Karpas-422 (cell line): Measurements from ENCODE around the gene PRKCZ. TPM values are rescaled to one million over a fixed set of nuclear protein-coding genes. Genes with fewer than 3 reads are reported as not detected.

Source experiments
- DNase-seq: peaks from one replicate; pipeline ENCODE4 v3.0.0-alpha.2; 2015
- H2AFZ ChIP-seq: fragments of 200-600 bp; sonication (generic); 2 replicates; pipeline ENCODE4 v1.6.1; 2014; ENCODE audit warnings: antibody characterized with exemption, low read length, mixed read lengths
- H3K27ac ChIP-seq: fragments of 200-600 bp; sonication (generic); 2 replicates; pipeline ENCODE4 v1.5.1; 2014; ENCODE audit warnings: mild to moderate bottlenecking, low read length, moderate library complexity
- H3K27me3 ChIP-seq: fragments of 200-600 bp; sonication (generic); 2 replicates; pipeline ENCODE4 v1.6.1; 2014; ENCODE audit warnings: low read length, mixed read lengths
- H3K36me3 ChIP-seq: fragments of 200-600 bp; sonication (generic); 2 replicates; pipeline ENCODE4 v1.6.1; 2014; ENCODE audit warnings: low read length, mixed read lengths; ENCODE audit not compliant: insufficient read depth
- H3K4me1 ChIP-seq: fragments of 200-600 bp; sonication (generic); 2 replicates; pipeline ENCODE4 v1.6.1; 2014; ENCODE audit warnings: mild to moderate bottlenecking, low read length, mixed read lengths
- H3K4me2 ChIP-seq: fragments of 200-600 bp; sonication (generic); 2 replicates; pipeline ENCODE4 v1.6.1; 2014; ENCODE audit warnings: low read length, low read depth, mild to moderate bottlenecking; ENCODE audit not compliant: poor library complexity, severe bottlenecking
- H3K4me3 ChIP-seq: fragments of 200-600 bp; sonication (generic); 2 replicates; pipeline ENCODE4 v1.5.1; 2014; ENCODE audit warnings: mild to moderate bottlenecking, antibody characterized with exemption, low read length, mixed read lengths
- H3K79me2 ChIP-seq: fragments of 200-600 bp; sonication (generic); 2 replicates; pipeline ENCODE4 v1.6.1; 2014; ENCODE audit warnings: mild to moderate bottlenecking, low read length, mixed read lengths
- H3K9ac ChIP-seq: fragments of 200-600 bp; sonication (generic); 2 replicates; pipeline ENCODE4 v1.6.0; 2014; ENCODE audit warnings: low read length
- H3K9me2 ChIP-seq: fragments of 200-600 bp; sonication (generic), shearing (Covaris generic); replicated peaks from 2 replicates; pipeline ENCODE4 v1.6.0; 2014; ENCODE audit warnings: mild to moderate bottlenecking, low read length, moderate library complexity; ENCODE audit not compliant: insufficient read depth
- H3K9me3 ChIP-seq: fragments of 300-700, 200-600 bp; sonication (generic); 2 replicates; pipeline ENCODE4 v1.6.1; 2014; ENCODE audit warnings: low read length, mixed read lengths
- H4K20me1 ChIP-seq: fragments of 200-600 bp; sonication (generic); 2 replicates; pipeline ENCODE4 v1.6.1; 2014; ENCODE audit warnings: mild to moderate bottlenecking, antibody characterized with exemption, low read length, low read depth; ENCODE audit not compliant: insufficient read depth
- total RNA-seq: library from RNA; depleted of rRNA; stranded (reverse); fragments of >200 nt; shearing (Covaris generic); gene quantifications from 2 replicates; pipeline ENCODE4 v1.2.3, GENCODE V29; 2014; ENCODE audit warnings: low replicate concordance

The PRKCZ gene
- total RNA-seq, 1 experiment from 2014 or later, result not detected

DNA sequence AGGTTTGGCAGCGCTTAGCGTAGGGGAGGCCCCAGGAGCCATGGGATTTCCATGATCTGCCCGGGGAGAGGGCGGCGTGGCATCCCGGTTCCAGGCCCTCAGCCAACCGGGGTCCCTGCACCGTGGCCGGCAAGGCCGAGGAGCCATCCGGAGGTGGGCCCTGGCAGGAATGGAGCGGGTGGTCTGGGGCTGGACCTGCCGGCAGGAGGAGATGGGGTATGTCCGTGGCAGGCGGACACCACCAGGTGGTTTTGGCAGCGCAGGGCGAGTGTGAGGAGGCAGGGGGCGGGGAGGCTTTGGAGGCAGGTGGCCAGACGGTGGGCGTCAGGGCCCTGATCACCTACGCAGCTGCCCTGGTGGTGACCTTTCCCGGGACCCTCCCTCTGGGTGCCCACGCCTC, 10.3 kb downstream of the PRKCZ start:
- no peak overlapping the region for H3K27ac ChIP-seq
- no peaks in the 10 kb centered on the region for H3K27me3 ChIP-seq
- no peaks in the 10 kb centered on the region for H3K9me3 ChIP-seq
- H3K79me2 ChIP-seq, result no peaks in the 10 kb centered on the region
- no peak overlapping the region for H3K4me2 ChIP-seq
- H2AFZ ChIP-seq, result no peak overlapping the region
- H3K4me1 ChIP-seq, result no peaks in the 10 kb centered on the region
- no peak for DNase-seq
- no peak overlapping the region for H3K9ac ChIP-seq
- no peaks in the 10 kb centered on the region for H3K36me3 ChIP-seq
- no peaks in the 10 kb centered on the region for H4K20me1 ChIP-seq
- H3K4me3 ChIP-seq, result no peak overlapping the region
- no peaks in the 10 kb centered on the region for H3K9me2 ChIP-seq

DNA sequence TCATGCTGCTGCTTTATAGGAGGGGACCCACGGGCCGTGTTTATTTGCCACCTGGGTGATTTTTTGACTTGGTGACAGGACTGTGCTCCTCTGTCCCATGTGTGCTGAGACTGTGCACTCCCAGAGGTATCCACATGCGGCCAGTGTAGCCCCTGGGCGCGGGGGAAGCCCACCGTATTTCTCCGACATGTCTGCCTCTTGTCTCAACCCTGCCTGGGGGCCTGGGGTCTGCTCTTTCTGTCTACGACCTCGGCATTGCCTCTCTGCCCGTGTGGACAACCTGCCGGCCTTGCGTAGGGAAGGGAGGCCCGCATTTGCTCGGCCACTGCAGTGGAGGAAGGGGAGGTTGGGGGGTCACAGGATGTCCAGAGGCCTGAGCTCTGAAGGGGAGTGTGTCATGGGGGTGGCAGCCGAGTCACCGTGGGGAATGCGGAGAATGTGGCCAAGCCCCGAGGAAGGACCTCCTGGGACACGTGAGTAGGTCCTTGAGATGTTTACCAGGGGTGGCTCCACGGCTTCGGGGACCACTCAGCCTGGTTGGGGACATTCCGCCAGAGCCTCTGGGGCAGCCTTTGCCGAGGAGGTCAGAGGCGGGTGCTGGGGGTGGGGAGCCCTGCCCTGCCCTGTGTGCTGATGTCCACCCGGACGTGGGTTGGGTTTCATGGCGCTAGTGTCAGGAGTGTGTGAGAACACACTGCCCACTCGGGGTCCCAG, 11.0 kb downstream of the PRKCZ start:
- no peak for DNase-seq
- no peaks in the 10 kb centered on the region for H3K4me1 ChIP-seq
- H3K36me3 ChIP-seq, result no peaks in the 10 kb centered on the region
- no peak overlapping the region for H3K27ac ChIP-seq
- H3K4me2 ChIP-seq, result no peak overlapping the region
- no peaks in the 10 kb centered on the region for H3K9me3 ChIP-seq
- H2AFZ ChIP-seq, result no peak overlapping the region
- no peak overlapping the region for H3K4me3 ChIP-seq
- no peaks in the 10 kb centered on the region for H4K20me1 ChIP-seq
- H3K79me2 ChIP-seq, result no peaks in the 10 kb centered on the region
- no peaks in the 10 kb centered on the region for H3K27me3 ChIP-seq
- H3K9me2 ChIP-seq, result no peaks in the 10 kb centered on the region
- H3K9ac ChIP-seq, result no peak overlapping the region

DNA sequence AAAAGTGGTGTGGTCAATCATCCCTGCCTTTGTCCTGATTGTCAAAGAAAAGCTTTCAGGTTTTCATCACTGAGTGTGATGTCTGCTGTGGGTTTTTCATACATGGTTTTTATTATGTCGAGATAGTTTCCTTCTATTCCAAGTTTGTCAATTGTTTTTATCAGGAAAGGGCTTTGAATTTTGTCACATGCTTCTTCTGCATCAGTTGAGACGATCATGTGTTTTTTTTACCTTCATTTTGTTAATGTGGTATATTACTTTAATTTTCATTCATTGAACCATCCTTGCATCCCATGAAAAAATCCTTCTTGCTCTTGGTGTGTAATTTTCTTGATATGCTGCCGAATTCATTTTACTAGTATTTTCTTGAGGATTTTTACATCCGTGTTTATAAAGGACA, 15.5 kb downstream of the PRKCZ start:
- Histone ChIP-seq H4K20me1 (no peaks in the 10 kb centered on the region), H3K4me3 (no peak overlapping the region), H3K4me1 (no peaks in the 10 kb centered on the region), H3K4me2 (no peak overlapping the region), H3K27me3 (no peaks in the 10 kb centered on the region), H3K9me2 (no peaks in the 10 kb centered on the region), H3K9ac (no peak overlapping the region), H3K27ac (no peak overlapping the region), H2AFZ (no peak overlapping the region), H3K79me2 (no peaks in the 10 kb centered on the region), H3K9me3 (no peaks in the 10 kb centered on the region), H3K36me3 (no peaks in the 10 kb centered on the region)
- DNase-seq, result no peak

DNA sequence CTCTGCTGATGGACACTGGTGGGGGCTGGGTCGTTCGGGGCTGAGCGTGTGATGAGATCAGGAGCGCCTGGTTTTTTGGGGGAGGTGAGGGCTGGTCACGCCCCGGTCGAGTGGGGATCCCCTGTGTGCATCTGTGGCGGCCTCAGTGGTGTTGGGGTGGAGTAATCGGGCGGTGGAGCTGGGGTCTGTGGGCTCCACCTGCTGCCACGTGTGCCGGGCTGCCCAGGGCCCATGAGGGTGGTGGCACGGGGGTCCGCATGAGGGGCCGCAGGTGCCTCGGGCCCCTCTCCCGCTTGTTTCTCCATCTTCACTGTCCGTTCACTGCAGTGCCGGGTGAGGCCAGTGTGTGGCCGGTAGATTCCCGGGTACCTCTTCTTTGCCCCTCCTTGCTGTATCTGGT, 17.2 kb downstream of the PRKCZ start:
- Histone ChIP-seq H2AFZ (no peak overlapping the region), H3K27me3 (no peaks in the 10 kb centered on the region), H3K9me2 (no peaks in the 10 kb centered on the region), H3K79me2 (no peaks in the 10 kb centered on the region), H3K4me1 (no peaks in the 10 kb centered on the region), H4K20me1 (no peaks in the 10 kb centered on the region), H3K9me3 (no peaks in the 10 kb centered on the region), H3K9ac (no peak overlapping the region), H3K36me3 (no peaks in the 10 kb centered on the region), H3K4me2 (no peak overlapping the region), H3K4me3 (no peak overlapping the region), H3K27ac (no peak overlapping the region)
- no peak for DNase-seq

DNA sequence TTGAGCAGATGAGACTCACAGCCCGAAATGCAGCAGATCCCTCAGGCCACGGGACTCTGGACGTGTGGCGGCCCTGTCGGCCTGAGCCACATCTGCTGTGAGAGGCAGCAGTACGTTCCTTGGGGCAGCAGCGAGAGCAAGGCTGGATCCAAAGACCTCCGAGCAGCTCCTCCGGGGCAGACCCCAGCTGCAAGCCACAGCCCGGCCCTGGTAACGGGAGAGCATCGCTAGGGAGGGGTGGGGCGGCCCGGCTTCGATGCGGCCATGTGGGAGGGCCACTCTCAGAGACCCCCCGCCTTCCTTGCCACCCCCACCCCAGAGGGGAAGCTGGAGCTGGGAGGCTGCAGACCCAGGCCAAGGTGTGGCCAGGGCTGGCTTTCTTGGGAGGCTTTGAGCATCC, 17.8 kb downstream of the PRKCZ start:
- Histone ChIP-seq H3K9ac (no peak overlapping the region), H3K79me2 (no peaks in the 10 kb centered on the region), H3K36me3 (no peaks in the 10 kb centered on the region), H2AFZ (no peak overlapping the region), H3K27ac (no peak overlapping the region), H3K27me3 (no peaks in the 10 kb centered on the region), H3K4me2 (no peak overlapping the region), H3K9me2 (no peaks in the 10 kb centered on the region), H3K9me3 (no peaks in the 10 kb centered on the region), H3K4me3 (no peak overlapping the region), H3K4me1 (no peaks in the 10 kb centered on the region), H4K20me1 (no peaks in the 10 kb centered on the region)
- DNase-seq, result no peak

DNA sequence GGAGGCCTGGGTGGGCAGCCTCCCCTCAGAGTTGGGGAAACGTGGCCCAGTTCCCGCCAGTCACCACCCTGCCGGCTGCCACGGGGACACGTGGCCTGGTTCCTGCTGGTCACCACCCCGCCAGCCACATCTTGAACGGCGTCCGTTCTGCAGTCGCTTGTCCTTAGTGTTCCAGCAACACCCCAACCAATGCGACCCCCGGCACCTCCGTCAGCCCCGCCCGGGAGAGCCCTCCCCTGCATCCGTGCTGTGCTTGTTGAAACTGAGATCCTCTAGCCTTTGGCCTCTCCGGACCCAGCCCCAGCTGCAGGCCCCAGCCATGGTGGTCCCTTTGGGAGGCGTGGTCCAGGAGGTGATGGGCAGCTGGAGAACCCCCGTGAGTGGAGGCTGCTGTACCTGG, 18.7 kb downstream of the PRKCZ start:
- Histone ChIP-seq H3K36me3 (no peaks in the 10 kb centered on the region), H3K9ac (no peak overlapping the region), H3K27me3 (no peaks in the 10 kb centered on the region), H3K27ac (no peak overlapping the region), H3K4me3 (no peak overlapping the region), H3K4me2 (no peak overlapping the region), H4K20me1 (no peaks in the 10 kb centered on the region), H2AFZ (no peak overlapping the region), H3K9me3 (no peaks in the 10 kb centered on the region), H3K9me2 (no peaks in the 10 kb centered on the region), H3K4me1 (no peaks in the 10 kb centered on the region), H3K79me2 (no peaks in the 10 kb centered on the region)
- DNase-seq, result no peak

DNA sequence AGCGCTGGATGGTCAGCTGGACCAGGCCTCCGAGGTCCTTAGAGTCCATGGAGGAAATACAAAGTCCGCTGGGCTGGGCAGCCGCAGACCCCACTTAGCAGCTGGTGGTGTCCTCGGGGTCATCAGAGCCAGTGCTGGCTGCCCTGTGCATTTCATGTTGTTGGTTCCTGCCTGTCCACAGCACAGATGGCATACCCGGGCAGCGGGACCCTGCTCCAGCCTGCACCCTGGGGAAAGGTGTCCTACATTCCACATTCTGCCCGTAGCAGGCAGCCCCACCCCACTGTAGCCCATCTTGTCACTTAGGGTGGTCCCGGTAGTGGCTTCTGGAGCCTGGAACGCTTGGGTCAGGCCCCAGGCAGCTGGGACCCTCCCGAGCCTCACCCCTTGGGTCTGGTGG, 19.8 kb downstream of the PRKCZ start:
- Histone ChIP-seq H3K4me3 (no peak overlapping the region), H2AFZ (no peak overlapping the region), H3K27me3 (no peaks in the 10 kb centered on the region), H3K4me1 (no peaks in the 10 kb centered on the region), H4K20me1 (no peaks in the 10 kb centered on the region), H3K79me2 (no peaks in the 10 kb centered on the region), H3K4me2 (no peak overlapping the region), H3K9me2 (no peaks in the 10 kb centered on the region), H3K9ac (no peak overlapping the region), H3K9me3 (no peaks in the 10 kb centered on the region), H3K36me3 (no peaks in the 10 kb centered on the region), H3K27ac (no peak overlapping the region)
- DNase-seq, result no peak

DNA sequence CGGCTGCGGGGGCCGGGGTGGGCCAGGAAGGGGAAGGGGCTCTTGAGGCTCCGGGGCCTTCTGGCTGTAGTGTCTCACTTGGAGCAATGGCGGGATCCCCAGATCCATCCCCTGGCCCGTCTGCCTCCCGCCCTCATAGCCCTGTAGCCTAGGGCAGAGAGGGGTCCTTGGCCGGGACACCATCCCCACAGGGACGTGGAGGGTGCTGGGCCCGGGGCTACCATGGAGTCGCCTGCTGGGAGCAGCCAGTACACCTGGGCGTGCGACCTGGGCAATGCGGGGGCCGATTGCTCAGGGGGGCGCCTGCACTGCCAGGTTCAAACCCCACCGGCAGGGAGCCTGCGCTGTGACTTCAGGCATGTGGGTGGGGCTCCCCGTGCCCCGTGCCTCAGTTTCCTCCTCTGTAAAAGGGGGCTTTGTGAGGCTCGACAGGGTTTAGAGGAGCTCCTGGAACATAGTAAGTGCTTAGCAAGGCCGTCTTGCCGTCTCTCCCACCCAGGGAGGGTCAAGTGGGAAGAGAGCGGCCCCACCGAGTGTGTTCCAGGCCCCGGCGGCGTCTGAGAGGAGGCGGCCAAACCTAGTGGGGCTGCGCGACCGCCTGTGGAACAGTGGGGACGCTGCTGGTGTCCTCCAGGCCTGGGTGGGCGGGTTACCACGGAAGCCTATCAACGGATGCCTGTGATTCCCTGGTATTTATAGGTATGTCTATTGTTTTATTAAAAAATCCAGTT, 20.8 kb downstream of the PRKCZ start:
- Histone ChIP-seq H2AFZ (no peak overlapping the region), H3K79me2 (no peaks in the 10 kb centered on the region), H3K4me1 (no peaks in the 10 kb centered on the region), H3K4me2 (no peak overlapping the region), H3K9me3 (no peaks in the 10 kb centered on the region), H3K36me3 (no peaks in the 10 kb centered on the region), H3K4me3 (no peak overlapping the region), H4K20me1 (no peaks in the 10 kb centered on the region), H3K27me3 (no peaks in the 10 kb centered on the region), H3K9me2 (no peaks in the 10 kb centered on the region), H3K9ac (no peak overlapping the region), H3K27ac (no peak overlapping the region)
- DNase-seq, result no peak
